ENCODE results near the gene LBP.

The LBP gene

DNA sequence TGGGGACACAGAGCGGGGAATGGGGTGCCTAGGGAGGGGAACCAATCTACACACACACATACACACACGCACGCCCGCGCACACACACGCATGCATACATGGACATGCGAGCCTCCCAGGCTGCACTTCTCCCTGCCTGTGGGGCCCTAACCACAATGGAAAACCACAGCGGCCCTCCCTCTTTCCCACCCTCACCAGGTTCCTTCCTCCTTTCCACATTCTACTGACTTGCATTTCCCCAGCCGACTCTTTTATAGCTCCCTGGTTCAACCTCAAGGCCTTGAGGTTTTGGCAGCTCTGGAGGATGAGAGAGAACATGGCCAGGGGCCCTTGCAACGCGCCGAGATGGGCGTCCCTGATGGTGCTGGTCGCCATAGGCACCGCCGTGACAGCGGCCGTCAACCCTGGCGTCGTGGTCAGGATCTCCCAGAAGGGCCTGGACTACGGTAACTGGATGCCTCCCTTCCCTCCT lies 42.3 kb upstream of the LBP start, which contains the start of gene BPI:
Gene BPI, plus strand, starts transcription at position 249 of the 472 bp plus-strand sequence. Its CDS starts 68 bp downstream, at position 317.
- TF ChIP-seq, protein P1, sequence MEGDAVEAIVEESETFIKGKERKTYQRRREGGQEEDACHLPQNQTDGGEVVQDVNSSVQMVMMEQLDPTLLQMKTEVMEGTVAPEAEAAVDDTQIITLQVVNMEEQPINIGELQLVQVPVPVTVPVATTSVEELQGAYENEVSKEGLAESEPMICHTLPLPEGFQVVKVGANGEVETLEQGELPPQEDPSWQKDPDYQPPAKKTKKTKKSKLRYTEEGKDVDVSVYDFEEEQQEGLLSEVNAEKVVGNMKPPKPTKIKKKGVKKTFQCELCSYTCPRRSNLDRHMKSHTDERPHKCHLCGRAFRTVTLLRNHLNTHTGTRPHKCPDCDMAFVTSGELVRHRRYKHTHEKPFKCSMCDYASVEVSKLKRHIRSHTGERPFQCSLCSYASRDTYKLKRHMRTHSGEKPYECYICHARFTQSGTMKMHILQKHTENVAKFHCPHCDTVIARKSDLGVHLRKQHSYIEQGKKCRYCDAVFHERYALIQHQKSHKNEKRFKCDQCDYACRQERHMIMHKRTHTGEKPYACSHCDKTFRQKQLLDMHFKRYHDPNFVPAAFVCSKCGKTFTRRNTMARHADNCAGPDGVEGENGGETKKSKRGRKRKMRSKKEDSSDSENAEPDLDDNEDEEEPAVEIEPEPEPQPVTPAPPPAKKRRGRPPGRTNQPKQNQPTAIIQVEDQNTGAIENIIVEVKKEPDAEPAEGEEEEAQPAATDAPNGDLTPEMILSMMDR (conservative IDR thresholded peaks at IDR 0.05), result no peak
- no peak within 1 kb of the TSS for H3K27ac ChIP-seq

DNA sequence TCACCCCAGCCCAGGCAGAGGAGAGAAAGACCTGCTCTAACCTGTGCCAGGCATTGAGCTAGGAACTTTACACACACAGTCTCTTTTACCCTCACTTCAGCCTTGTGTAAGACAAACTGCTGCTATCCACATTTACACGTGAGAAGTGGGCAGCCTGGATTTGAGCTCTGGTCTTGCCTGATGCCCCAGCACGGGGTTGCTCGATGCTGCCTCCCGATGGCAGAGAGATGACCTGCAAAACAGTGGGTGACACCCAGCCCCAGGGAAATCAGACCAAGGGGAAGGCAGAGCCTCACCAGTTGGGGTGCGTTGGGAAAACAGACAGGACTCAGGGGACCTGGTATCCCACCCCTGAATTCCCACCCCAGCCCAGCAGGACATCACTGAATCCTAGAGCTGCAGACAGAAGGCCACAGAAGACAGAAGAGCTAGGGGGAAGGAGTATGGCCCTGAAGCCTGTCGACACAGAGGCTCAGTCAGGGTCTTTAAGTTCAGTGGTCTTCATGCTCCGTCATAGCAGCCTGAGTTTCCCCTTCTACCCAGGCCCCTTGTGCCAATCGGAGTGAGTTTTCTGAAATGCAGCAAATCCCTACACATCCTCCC lies 41.3 kb upstream of the LBP start:
- TF ChIP-seq, protein P1 (conservative IDR thresholded peaks at IDR 0.05), result peak; percentile 63
- H3K27ac ChIP-seq, result no peak overlapping the region

DNA sequence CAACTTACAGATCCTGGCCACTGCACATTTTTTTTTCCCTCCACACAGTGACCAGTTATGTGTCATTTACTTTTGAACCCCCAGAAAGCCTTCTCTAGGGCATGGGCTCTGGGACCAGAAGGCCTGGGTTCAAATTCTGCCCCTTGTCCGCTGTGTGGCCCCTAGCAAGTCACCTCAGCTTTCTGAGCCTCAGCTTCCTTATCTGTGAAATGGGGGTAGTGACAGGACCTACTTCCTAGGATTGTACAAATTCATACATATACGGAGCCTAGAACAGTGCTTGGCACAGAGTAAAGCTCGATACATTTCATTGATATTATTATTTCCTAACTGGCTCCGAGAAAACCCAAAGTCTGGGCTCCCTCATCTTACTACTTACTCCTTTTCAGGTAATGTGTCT lies 40.7 kb upstream of the LBP start:
- no peak overlapping the region for H3K27ac ChIP-seq
- TF ChIP-seq, protein P1 (conservative IDR thresholded peaks at IDR 0.05), result no peak

DNA sequence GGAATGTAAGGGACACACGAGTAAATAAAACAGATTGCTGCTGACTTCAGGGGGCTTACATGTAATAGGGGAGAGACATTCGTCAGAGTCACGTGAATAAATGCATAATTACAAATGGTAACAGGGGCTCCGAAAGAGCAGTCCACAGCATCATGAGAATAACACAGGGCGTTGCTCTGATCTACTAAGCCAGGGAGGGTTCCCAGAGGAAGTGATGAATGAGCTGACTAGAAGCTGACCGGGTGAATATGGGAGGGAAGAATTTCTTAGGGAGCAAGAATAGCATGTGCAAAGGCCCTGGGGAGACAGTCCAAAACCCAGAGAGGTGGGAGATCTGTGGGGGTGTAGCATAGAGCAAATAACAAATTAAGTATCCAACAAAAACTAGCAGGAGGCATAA lies 39.9 kb upstream of the LBP start:
- no peak overlapping the region for H3K27ac ChIP-seq
- TF ChIP-seq, protein P1 (conservative IDR thresholded peaks at IDR 0.05), result no peak

DNA sequence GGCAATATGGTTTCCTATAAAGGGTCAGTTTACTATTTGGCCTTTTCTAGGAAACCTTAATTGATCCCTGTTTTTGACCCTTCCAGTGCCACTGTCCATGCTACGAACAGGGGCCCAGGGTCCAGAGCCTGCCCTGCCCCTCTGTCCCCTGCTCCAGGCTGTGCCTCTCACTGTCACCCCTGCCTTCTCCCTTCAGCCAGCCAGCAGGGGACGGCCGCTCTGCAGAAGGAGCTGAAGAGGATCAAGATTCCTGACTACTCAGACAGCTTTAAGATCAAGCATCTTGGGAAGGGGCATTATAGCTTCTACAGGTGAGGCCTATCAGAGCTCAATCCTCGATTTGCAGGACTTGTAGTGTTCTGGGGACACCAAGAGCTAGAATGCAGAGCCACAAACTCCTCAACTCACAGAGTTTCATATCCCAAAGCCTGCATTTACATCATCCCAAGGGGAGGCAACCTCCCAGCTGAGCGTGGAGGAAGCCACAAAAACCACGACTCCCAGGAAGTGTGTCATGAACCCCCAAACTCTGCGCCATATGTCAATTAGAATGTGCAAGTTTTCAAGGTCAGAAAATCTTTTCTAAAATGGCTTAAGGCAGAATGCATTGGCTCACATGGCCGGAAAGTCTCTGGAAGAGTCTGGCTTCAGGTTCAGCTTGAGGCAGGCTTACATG lies 38.8 kb upstream of the LBP start:
- TF ChIP-seq, protein P1 (conservative IDR thresholded peaks at IDR 0.05), result no peak
- H3K27ac ChIP-seq, result no peak overlapping the region

DNA sequence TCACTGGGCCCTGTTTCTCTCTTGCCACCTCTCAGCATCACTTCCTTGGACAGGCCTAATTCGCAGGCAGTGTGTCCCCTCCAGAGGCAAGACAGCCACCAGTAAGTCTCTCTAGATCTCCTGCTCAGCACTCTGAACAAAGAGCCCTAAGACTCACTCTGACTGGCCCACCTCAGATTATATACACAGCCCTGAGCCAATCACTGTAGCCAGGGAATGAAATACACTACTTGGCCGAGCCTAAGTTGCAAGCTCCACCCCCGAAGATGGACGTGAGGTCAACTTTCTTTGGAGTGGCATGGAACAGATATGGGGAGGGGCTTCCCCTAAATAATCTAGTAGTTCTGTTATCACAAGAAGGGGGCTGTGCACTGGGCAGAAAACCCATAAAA lies 38.2 kb upstream of the LBP start:
- no peak overlapping the region for H3K27ac ChIP-seq
- TF ChIP-seq, protein P1 (conservative IDR thresholded peaks at IDR 0.05), result no peak

DNA sequence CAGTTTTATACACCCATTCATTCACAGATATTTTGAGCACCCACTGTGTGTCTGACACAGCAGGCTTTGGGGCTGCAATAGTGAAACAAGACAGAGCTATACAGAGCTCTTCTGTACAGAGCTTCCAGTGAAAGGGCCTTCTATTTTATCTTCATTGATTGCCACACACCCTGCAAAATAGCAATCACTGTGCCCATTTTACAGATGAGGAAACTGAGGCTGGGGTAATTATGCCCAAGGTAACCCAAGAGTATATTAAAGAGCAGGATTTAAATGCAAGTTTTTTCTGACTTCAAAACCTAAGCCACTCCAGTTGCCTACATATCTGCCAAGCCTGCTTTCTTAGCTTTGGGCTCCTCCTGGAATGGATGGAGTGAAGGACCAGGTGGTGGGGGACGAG lies 37.8 kb upstream of the LBP start:
- H3K27ac ChIP-seq, result no peak overlapping the region
- TF ChIP-seq, protein P1 (conservative IDR thresholded peaks at IDR 0.05), result no peak

All from VCaP (cell line).